Neural cell (in vitro differentiated cells): ENCODE data around the gene SLFN14. TPM values are rescaled to one million over a fixed set of nuclear protein-coding genes. Genes with fewer than 3 reads are reported as not detected.

ENCODE experiments used
- H2AFZ ChIP-seq: fragments of 200-600, 300-800 bp; sonication (generic), shearing (Covaris generic); 2 replicates; pipeline ENCODE4 v1.6.0; 2014; ENCODE audit warnings: low read depth, mild to moderate bottlenecking, antibody characterized with exemption, low read length, moderate library complexity
- H3F3A ChIP-seq: fragments of 200-600 bp; shearing (Covaris generic); 2 replicates; pipeline ENCODE4 v1.6.1; 2016; ENCODE audit warnings: mild to moderate bottlenecking, moderate library complexity, mixed read lengths, antibody characterized with exemption, low read length; ENCODE audit not compliant: insufficient read depth, poor library complexity, severe bottlenecking
- H3K27ac ChIP-seq: fragments of 200-600, 300-800 bp; sonication (generic), shearing (Covaris generic); 2 replicates; pipeline ENCODE4 v1.5.1; 2014; ENCODE audit warnings: mild to moderate bottlenecking, low read length, moderate library complexity
- H3K27me3 ChIP-seq: fragments of 300-800, 200-600 bp; sonication (generic), shearing (Covaris generic); 2 replicates; pipeline ENCODE4 v1.6.0; 2014; ENCODE audit warnings: mild to moderate bottlenecking, low read depth, low read length, moderate library complexity; ENCODE audit not compliant: insufficient read depth
- H3K36me3 ChIP-seq: fragments of 300-800, 200-600 bp; sonication (generic), shearing (Covaris generic); 2 replicates; pipeline ENCODE4 v1.5.1; 2014; ENCODE audit warnings: mild to moderate bottlenecking, antibody characterized with exemption, low read length, moderate library complexity; ENCODE audit not compliant: insufficient read depth
- H3K4me2 ChIP-seq: fragments of 300-800, 200-600 bp; sonication (generic), shearing (Covaris generic); 2 replicates; pipeline ENCODE4 v1.6.0; 2014; ENCODE audit warnings: mild to moderate bottlenecking, low read length
- H3K4me3 ChIP-seq: fragments of 300-800, 200-600 bp; sonication (generic), shearing (Covaris generic); 2 replicates; pipeline ENCODE4 v1.5.1; 2014; ENCODE audit warnings: mild to moderate bottlenecking, low read length, moderate library complexity
- H3K79me2 ChIP-seq: fragments of 200-600 bp; shearing (Covaris generic); replicated peaks from 2 replicates; pipeline ENCODE4 v1.6.0; 2014; ENCODE audit warnings: mild to moderate bottlenecking, low read length, moderate library complexity; ENCODE audit not compliant: insufficient read depth
- H3K9ac ChIP-seq: fragments of 300-800, 200-600 bp; sonication (generic), shearing (Covaris generic); 2 replicates; pipeline ENCODE4 v1.6.1; 2016; ENCODE audit warnings: mild to moderate bottlenecking, low read length, mixed read lengths
- H3K9me2 ChIP-seq: fragments of 200-600 bp; shearing (Covaris generic); 2 replicates; pipeline ENCODE4 v1.6.1; 2016; ENCODE audit warnings: mild to moderate bottlenecking, low read length, mixed read lengths; ENCODE audit not compliant: insufficient read depth
- H3K9me3 ChIP-seq: fragments of 200-600, 300-800 bp; sonication (generic), shearing (Covaris generic); 2 replicates; pipeline ENCODE4 v1.6.1; 2016; ENCODE audit warnings: mild to moderate bottlenecking, mixed run types, low read length, moderate library complexity, mixed read lengths
- H4K20me1 ChIP-seq: fragments of 200-600 bp; shearing (Covaris generic); 2 replicates; pipeline ENCODE4 v1.6.1; 2016; ENCODE audit warnings: mild to moderate bottlenecking, mixed run types; ENCODE audit not compliant: insufficient read depth
- EP300 ChIP-seq: fragments of 450-650 bp; conservative IDR thresholded peaks from 2 replicates; pipeline ENCODE4 v1.6.1; 2014; ENCODE audit warnings: antibody characterized with exemption, mild to moderate bottlenecking, moderate library complexity; ENCODE audit not compliant: poor library complexity, severe bottlenecking
- EZH2 ChIP-seq: fragments of 200-600, 300-800 bp; shearing (Covaris generic), sonication (generic); IDR thresholded peaks from 2 replicates; pipeline ENCODE4 v1.6.1; 2014; ENCODE audit warnings: antibody characterized with exemption, low read length, borderline replicate concordance, mild to moderate bottlenecking; ENCODE audit not compliant: insufficient read depth, poor library complexity, severe bottlenecking
- MXI1 ChIP-seq: fragments of 450-650 bp; conservative IDR thresholded peaks from 2 replicates; pipeline ENCODE4 v1.6.1; 2014; ENCODE audit warnings: antibody characterized with exemption, mild to moderate bottlenecking; ENCODE audit not compliant: poor library complexity, severe bottlenecking
- POLR2AphosphoS5 ChIP-seq: IDR thresholded peaks from 2 replicates; pipeline ENCODE4 v1.6.1; 2012
- RAD21 ChIP-seq: fragments of 450-650 bp; conservative IDR thresholded peaks from 2 replicates; pipeline ENCODE4 v1.6.1; 2014; ENCODE audit warnings: antibody characterized with exemption, mild to moderate bottlenecking, moderate library complexity
- REST ChIP-seq: IDR thresholded peaks from 2 replicates; pipeline ENCODE4 v1.6.1; 2012; ENCODE audit warnings: borderline replicate concordance
- SMC3 ChIP-seq: fragments of 450-650 bp; conservative IDR thresholded peaks from 2 replicates; pipeline ENCODE4 v1.6.1; 2014; ENCODE audit warnings: antibody characterized with exemption, mild to moderate bottlenecking, moderate library complexity; ENCODE audit not compliant: poor library complexity
- TAF1 ChIP-seq: IDR thresholded peaks from 2 replicates; pipeline ENCODE4 v1.6.1; 2012; ENCODE audit warnings: low read depth
- polyA plus RNA-seq: library from polyadenylated mRNA; depleted of rRNA; stranded (reverse); fragments of >200 nt; gene quantifications from 2 replicates; pipeline ENCODE4 v1.2.3, GENCODE V29; 2014
- TF ChIP-seq, protein P1 (sequence below): fragments of 450-650 bp; IDR thresholded peaks from 2 replicates; pipeline ENCODE4 v1.5.1; 2014; ENCODE audit warnings: antibody characterized with exemption, mild to moderate bottlenecking, moderate library complexity; ENCODE audit not compliant: poor library complexity, severe bottlenecking

SLFN14 gene
- polyA plus RNA-seq, 1 donor from 2014 or later: not detected

GRCh38 chr17:35542990-35543389, 17.6 kb downstream of the SLFN14 start:
- H3K36me3 ChIP-seq: no peaks in the 10 kb centered on the region
- H3K9me3 ChIP-seq: no peaks in the 10 kb centered on the region
- TF ChIP-seq, protein P1, sequence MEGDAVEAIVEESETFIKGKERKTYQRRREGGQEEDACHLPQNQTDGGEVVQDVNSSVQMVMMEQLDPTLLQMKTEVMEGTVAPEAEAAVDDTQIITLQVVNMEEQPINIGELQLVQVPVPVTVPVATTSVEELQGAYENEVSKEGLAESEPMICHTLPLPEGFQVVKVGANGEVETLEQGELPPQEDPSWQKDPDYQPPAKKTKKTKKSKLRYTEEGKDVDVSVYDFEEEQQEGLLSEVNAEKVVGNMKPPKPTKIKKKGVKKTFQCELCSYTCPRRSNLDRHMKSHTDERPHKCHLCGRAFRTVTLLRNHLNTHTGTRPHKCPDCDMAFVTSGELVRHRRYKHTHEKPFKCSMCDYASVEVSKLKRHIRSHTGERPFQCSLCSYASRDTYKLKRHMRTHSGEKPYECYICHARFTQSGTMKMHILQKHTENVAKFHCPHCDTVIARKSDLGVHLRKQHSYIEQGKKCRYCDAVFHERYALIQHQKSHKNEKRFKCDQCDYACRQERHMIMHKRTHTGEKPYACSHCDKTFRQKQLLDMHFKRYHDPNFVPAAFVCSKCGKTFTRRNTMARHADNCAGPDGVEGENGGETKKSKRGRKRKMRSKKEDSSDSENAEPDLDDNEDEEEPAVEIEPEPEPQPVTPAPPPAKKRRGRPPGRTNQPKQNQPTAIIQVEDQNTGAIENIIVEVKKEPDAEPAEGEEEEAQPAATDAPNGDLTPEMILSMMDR: no peak
- no peak for TF ChIP-seq EZH2
- TF ChIP-seq TAF1: no peak
- TF ChIP-seq SMC3: no peak
- TF ChIP-seq EP300: no peak
- no peak for TF ChIP-seq MXI1
- no peak for TF ChIP-seq RAD21
- TF ChIP-seq REST: no peak
- no peak for TF ChIP-seq POLR2AphosphoS5
- no peaks in the 10 kb centered on the region for H3K79me2 ChIP-seq
- H3K4me2 ChIP-seq: no peak overlapping the region
- no peaks in the 10 kb centered on the region for H4K20me1 ChIP-seq
- H2AFZ ChIP-seq: no peak overlapping the region
- no peaks in the 10 kb centered on the region for H3K9me2 ChIP-seq
- H3K27ac ChIP-seq: no peak overlapping the region
- no peak overlapping the region for H3K4me3 ChIP-seq
- H3F3A ChIP-seq: no peaks in the 10 kb centered on the region
- H3K27me3 ChIP-seq: peaks cover 5% of the 10 kb centered on the region
- no peak overlapping the region for H3K9ac ChIP-seq

DNA sequence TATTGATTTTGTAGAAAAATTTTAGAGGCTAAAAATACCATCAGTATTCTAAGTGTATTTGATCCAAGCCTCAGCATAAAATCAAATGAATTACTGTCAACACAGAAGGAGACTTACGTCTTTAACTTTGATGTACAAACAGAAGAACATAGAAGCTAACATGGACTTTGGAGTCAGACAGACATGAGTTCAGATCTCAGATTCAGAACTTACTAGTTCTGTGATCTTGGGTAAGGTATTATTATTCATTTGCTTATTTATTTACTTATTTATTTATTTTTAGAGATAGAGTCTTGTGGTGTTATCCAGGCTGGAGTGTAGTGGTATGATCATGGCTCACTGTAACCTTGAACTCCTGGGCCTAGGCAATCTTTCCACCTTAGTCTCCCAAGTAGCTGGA, 19.2 kb downstream of the SLFN14 start:
- no peaks in the 10 kb centered on the region for H3K79me2 ChIP-seq
- H3K9me2 ChIP-seq: no peaks in the 10 kb centered on the region
- TF ChIP-seq, protein P1: no peak
- TF ChIP-seq EZH2: no peak
- TF ChIP-seq EP300: no peak
- TF ChIP-seq TAF1: no peak
- no peak for TF ChIP-seq REST
- no peak for TF ChIP-seq MXI1
- no peak for TF ChIP-seq POLR2AphosphoS5
- no peak for TF ChIP-seq RAD21
- TF ChIP-seq SMC3: no peak
- no peaks in the 10 kb centered on the region for H4K20me1 ChIP-seq
- H3K9ac ChIP-seq: no peak overlapping the region
- H3K36me3 ChIP-seq: no peaks in the 10 kb centered on the region
- no peak overlapping the region for H2AFZ ChIP-seq
- H3K27me3 ChIP-seq: peaks cover 5% of the 10 kb centered on the region
- no peaks in the 10 kb centered on the region for H3K9me3 ChIP-seq
- H3K4me2 ChIP-seq: no peak overlapping the region
- H3F3A ChIP-seq: no peaks in the 10 kb centered on the region
- H3K4me3 ChIP-seq: no peak overlapping the region
- H3K27ac ChIP-seq: no peak overlapping the region
